DOHH2 (cell line): ENCODE data around the gene RSU1.

Experiments used
- EZH2phosphoT487 ChIP-seq: fragments of 200-600 bp; sonication (generic); IDR thresholded peaks from 2 replicates; pipeline ENCODE4 v1.6.1; 2017; ENCODE audit warnings: borderline replicate concordance, mild to moderate bottlenecking, antibody characterized with exemption, low read length, moderate library complexity, mixed read lengths
- TF ChIP-seq, protein P1 (sequence below): fragments of 200-600 bp; sonication (generic); IDR thresholded peaks from one replicate; pipeline ENCODE4 v1.5.1; 2014; ENCODE audit warnings: antibody characterized with exemption, mild to moderate bottlenecking, low read depth, low read length; ENCODE audit not compliant: poor library complexity, severe bottlenecking

DNA sequence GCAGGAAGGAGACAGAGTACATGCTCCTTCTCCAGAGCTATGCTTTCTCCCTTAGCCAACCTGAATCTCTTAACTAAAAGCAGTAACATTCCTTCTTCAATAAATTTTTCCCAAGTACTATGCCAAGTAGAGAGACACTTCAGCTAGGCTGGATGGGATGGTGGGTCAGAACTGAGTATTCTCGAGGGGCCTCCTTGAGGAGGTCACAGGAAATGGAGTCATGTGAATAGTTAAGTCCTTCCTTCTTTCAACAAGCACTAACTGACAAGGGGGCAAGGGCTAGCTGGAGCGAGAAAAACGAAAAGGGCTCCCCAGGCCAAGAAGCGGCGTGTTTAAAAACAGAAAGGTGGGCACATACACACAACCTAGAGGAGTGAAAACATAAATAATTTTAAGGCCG, 5.5 kb downstream of the RSU1 start:
- TF ChIP-seq, protein P1, sequence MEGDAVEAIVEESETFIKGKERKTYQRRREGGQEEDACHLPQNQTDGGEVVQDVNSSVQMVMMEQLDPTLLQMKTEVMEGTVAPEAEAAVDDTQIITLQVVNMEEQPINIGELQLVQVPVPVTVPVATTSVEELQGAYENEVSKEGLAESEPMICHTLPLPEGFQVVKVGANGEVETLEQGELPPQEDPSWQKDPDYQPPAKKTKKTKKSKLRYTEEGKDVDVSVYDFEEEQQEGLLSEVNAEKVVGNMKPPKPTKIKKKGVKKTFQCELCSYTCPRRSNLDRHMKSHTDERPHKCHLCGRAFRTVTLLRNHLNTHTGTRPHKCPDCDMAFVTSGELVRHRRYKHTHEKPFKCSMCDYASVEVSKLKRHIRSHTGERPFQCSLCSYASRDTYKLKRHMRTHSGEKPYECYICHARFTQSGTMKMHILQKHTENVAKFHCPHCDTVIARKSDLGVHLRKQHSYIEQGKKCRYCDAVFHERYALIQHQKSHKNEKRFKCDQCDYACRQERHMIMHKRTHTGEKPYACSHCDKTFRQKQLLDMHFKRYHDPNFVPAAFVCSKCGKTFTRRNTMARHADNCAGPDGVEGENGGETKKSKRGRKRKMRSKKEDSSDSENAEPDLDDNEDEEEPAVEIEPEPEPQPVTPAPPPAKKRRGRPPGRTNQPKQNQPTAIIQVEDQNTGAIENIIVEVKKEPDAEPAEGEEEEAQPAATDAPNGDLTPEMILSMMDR: no peak
- TF ChIP-seq EZH2phosphoT487: no peak
